NCI-H128 (cell line): Measurements from ENCODE around the gene SAMD7.

Experiments
- DNase-seq: peaks from one replicate; lab custom pipeline; 2025; ENCODE audit not compliant: unreplicated experiment; lab: John Stamatoyannopoulos, UW

SAMD7 gene

GRCh38 chr3:169965562-169966427 is 54.4 kb downstream of the SAMD7 start:
- no peak for DNase-seq

- peak; percentile 91 for DNase-seq
Observed at GRCh38 chr3:169966428-169966950, 55.1 kb downstream of the SAMD7 start, which contains the start of gene SEC62. Gene SEC62, plus strand, starts transcription at chr3:169966807. Its CDS starts 16 bp downstream, at chr3:169966823.

GRCh38 chr3:169966951-169967915 is 55.9 kb downstream of the SAMD7 start:
- no peak for DNase-seq

GRCh38 chr3:169968224-169968885 is 57.0 kb downstream of the SAMD7 start:
- no peak for DNase-seq

- no peak for DNase-seq
Observed at GRCh38 chr3:169969174-169970095, 58.1 kb downstream of the SAMD7 start.

- DNase-seq, result no peak
Observed at GRCh38 chr3:169970847-169971246, 59.5 kb downstream of the SAMD7 start.

- DNase-seq, result no peak
Observed at GRCh38 chr3:169971522-169971921, 60.1 kb downstream of the SAMD7 start.

GRCh38 chr3:169980055-169980454 is 68.7 kb downstream of the SAMD7 start:
- no peak for DNase-seq

- no peak for DNase-seq
Observed at GRCh38 chr3:169984292-169984691, 72.9 kb downstream of the SAMD7 start.
